Measurements from ENCODE around the gene EHD4. TPM values are rescaled to one million over a fixed set of nuclear protein-coding genes. Genes with fewer than 3 reads are reported as not detected.

The EHD4 gene
- total RNA-seq, 1 experiment from 2014 or later: 28.6 TPM

GRCh38 chr15:41980654-41981323, 8.4 kb upstream of the EHD4 start:
- no peak for DNase-seq (ENCODE audit: low read depth)

- no peak for DNase-seq (ENCODE audit: low read depth)
Observed at GRCh38 chr15:41979493-41980266, 7.3 kb upstream of the EHD4 start.

GRCh38 chr15:41978534-41978933, 6.2 kb upstream of the EHD4 start:
- no peak for DNase-seq (ENCODE audit: low read depth)

GRCh38 chr15:41977757-41978383, 5.5 kb upstream of the EHD4 start:
- no peak for DNase-seq (ENCODE audit: low read depth)

- DNase-seq (ENCODE audit: low read depth): no peak
Observed at GRCh38 chr15:41975669-41976068, 3.3 kb upstream of the EHD4 start.

- no peak for DNase-seq (ENCODE audit: low read depth)
Observed at GRCh38 chr15:41974041-41974440, 1.7 kb upstream of the EHD4 start.

- no peak for DNase-seq (ENCODE audit: low read depth)
Observed at GRCh38 chr15:41971895-41972252, 483 bp downstream of the EHD4 start.

GRCh38 chr15:41971089-41971894, 1.1 kb downstream of the EHD4 start:
- peak; percentile 85 for DNase-seq (ENCODE audit: low read depth)

- DNase-seq (ENCODE audit: low read depth): no peak
Observed at GRCh38 chr15:41970456-41970855, 1.9 kb downstream of the EHD4 start.

- DNase-seq (ENCODE audit: low read depth): peak; percentile 72
Observed at GRCh38 chr15:41969851-41970431, 2.4 kb downstream of the EHD4 start.

- no peak for DNase-seq (ENCODE audit: low read depth)
Observed at GRCh38 chr15:41968701-41969100, 3.7 kb downstream of the EHD4 start.

GRCh38 chr15:41967506-41968206, 4.7 kb downstream of the EHD4 start:
- no peak for DNase-seq (ENCODE audit: low read depth)

GRCh38 chr15:41966920-41967465, 5.4 kb downstream of the EHD4 start:
- no peak for DNase-seq (ENCODE audit: low read depth)

GRCh38 chr15:41966414-41966812, 5.9 kb downstream of the EHD4 start:
- no peak for DNase-seq (ENCODE audit: low read depth)

- DNase-seq (ENCODE audit: low read depth): no peak
Observed at GRCh38 chr15:41965441-41966413, 6.6 kb downstream of the EHD4 start.

- no peak for DNase-seq (ENCODE audit: low read depth)
Observed at GRCh38 chr15:41961595-41962202, 10.7 kb downstream of the EHD4 start.

GRCh38 chr15:41961001-41961518, 11.3 kb downstream of the EHD4 start:
- peak; percentile 18 for DNase-seq (ENCODE audit: low read depth)

GRCh38 chr15:41958002-41958420, 14.3 kb downstream of the EHD4 start:
- no peak for DNase-seq (ENCODE audit: low read depth)
